IPS-11a (cell line): ENCODE data around the gene AREL1.

Experiments used
- H3K4me3 ChIP-seq: one replicate; pipeline ENCODE4 v1.5.1; 2013; ENCODE audit warnings: low read depth, low read length, control low read depth

AREL1 gene

DNA sequence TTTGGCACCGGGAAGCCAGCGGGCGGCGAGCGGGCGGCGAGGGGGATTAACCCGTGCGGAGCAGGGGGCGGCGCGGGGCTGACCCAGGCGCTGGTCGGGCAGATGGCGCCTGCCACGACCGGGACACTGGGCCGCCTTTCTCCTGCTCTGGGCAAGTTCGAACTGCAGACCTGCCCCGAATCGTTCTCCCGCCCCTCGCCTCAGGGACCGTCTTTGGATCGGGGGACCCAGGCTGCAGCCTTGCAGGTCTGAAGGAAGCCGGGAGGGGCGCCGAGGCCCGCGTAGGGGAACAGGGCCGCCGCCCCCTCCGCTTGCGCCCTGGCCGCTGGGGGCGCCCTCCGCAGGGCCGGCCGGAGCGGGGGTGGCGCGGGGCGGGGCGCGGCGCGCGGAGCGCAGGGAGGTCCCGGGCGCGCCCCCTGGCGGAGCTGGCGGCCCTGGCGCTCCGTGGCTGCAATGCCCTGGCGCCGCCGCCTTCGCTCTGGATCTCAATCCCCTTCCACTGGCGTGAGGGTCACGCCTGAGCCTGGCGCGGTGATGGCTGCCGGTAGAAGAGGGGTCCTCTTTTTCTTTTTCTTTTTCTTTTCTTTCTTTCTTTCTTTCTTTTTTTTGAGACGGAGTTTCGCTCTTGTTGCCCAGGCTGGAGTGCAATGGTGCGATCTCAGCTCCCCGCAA is 100.4 kb downstream of the AREL1 start:
- H3K4me3 ChIP-seq, result peak overlapping the region; percentile 41

DNA sequence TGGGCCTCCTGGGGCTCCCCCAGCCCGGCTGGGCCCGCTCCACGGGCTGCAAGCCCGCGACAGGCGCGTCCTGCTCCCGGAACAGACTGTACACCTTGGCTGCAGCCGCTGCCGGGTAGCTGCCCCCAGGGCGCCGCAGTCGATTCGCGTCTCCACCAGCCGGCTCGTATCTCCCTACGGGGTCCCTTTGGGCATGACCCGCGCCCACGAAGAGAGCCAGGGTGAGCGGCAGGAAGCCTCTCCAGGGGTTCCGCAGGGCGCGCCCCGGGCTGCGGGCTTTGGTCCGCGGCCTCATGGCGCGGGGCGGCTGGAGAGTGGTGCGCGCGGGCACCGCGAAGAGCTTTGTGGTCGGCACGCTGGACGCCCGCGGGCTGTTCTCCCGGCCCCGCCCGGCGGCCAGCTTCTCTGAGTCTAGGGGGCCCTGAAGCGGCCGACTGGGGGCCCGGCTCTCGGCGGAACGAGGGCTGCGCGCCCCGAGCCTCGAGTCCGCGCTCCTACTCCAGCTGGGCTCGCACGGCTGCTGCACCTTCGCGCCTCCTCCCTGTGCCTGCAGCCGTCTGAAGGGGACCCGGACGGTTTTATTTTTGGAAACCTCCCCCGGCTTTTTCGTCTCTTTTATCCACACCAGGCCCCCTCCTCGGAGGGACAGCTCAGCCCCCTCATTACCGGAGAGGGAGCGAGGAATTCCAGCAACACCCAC is 101.1 kb downstream of the AREL1 start, which contains the start of gene LTBP2:
Gene LTBP2 (minus strand): TSS at position 588 of the 700 bp plus-strand sequence. CDS start 293 bp downstream, at position 295.
- peak within 1 kb of the TSS; percentile 41 for H3K4me3 ChIP-seq
